ENCODE data around the gene MEIOSIN.
"Not testable (repeated sequence)": the region's sequence is repeated elsewhere in the genome, so short reads cannot be mapped to it uniquely, and the experiment has no call there.

The MEIOSIN gene

GRCh38 chr19:45728683-45729082 lies 4.6 kb upstream of the MEIOSIN start:
- not testable (repeated sequence) for DNase-seq

GRCh38 chr19:45729800-45730290 lies 3.4 kb upstream of the MEIOSIN start:
- peak; percentile 37 for DNase-seq

GRCh38 chr19:45730368-45731288 lies 2.6 kb upstream of the MEIOSIN start, which contains the start of gene FBXO46:
TSS of gene FBXO46 (minus strand) at chr19:45730896. CDS start at chr19:45713495, 17,401 bp downstream.
- peak; percentile 95 for DNase-seq

GRCh38 chr19:45739498-45740439 lies 6.5 kb downstream of the MEIOSIN start:
- no peak for DNase-seq

DNA sequence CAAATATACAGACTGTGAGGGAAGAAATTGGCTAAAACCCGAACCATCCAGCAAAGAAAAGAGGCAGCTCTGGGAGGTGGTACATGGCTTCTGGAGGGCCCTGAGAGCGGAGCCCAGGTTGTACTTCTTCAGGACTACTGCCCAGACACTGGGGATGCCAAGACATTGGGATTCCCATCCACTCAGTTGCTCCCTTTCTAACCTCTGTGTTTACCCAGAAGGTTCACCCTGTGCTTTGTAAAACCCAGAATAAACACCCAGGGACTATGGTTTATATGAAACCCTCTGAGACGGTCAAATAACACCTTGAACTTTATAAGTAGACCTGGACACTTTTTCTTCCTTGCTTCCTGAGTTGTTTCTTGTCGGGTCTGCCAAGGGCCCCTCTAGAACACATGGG lies 9.7 kb downstream of the MEIOSIN start:
- no peak for DNase-seq

- DNase-seq = no peak
These were observed 12.4 kb downstream of the MEIOSIN start for GRCh38 chr19:45745606-45746005.

DNA sequence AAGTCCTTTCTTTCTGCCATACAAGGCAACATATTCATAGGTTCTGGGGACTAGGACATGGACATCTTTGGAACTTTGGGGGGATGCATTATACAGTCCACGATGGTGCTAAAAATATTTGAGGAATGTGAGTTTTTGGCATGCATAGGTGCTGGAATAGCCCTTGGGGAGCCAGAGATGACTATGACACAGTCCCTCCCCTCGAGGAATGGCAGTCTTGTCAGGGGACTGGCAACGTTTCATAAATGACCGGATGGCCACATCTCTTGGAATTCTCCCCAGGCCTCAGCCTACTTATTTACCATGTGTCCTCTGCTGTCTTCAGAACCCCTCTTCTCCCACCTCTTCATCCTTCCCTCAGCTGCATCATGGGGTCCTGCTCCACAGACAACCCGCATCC lies 13.6 kb downstream of the MEIOSIN start:
- DNase-seq = no peak

DNA sequence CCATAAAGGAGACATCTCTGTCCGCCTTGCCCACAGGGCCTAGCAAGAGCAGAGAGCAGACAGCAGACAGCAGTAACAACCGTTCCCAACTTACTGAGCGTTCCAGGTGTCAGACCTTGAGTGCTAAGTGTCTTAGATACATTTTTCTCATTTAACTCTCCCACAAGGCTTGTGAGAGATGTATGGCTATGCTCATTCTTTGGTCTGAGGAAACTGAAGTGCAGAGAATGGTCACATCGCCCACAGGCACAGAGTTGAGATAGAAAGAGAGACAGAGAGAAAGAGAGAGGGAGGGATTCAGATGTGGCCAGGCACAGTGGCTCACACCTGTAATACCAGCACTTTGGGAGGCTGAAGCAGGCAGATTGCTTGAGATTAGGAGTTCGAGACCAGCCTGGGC lies 14.3 kb downstream of the MEIOSIN start:
- no peak for DNase-seq

- DNase-seq = not testable (repeated sequence)
These were observed 18.2 kb downstream of the MEIOSIN start for GRCh38 chr19:45751483-45751882.

DNA sequence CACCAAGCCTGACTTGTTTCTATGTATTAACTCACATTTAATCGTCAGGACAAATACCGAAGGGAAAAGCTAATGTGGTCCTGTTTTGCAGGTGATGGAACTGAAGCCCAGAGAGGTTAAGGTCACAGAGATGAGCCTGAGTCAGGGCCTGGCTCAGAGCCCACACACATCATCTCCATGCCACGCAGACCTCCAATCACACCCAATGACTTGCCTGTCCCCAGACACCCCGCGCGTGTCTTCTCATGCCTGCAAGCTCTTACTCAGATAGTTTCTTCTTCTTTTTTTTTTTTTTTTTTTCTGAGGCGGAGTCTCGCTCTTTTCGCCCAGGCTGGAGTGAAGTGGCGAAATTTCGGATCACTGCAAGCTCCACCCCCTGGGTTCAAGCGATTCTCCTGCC lies 19.4 kb downstream of the MEIOSIN start:
- no peak for DNase-seq

DNA sequence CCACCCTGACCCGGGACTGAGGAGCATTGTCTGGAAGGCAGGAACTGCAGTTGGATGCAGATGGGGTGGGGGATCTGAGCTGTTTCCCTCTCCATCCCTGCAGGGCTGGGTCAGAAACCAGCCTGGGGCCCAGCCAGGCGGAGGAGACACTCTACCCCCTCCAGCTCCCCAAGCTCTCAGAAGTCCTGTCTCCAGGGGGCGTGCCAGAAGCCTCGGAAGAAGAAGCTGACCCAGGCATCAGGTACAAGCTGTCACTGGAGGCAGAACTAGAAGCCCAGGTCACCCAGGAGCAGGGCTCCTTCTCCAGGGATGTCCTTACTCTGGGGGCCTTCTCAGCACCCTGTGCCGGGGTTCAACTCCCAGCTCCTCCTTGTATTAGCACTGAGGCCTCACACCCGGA lies 20.3 kb downstream of the MEIOSIN start:
- DNase-seq = no peak

DNA sequence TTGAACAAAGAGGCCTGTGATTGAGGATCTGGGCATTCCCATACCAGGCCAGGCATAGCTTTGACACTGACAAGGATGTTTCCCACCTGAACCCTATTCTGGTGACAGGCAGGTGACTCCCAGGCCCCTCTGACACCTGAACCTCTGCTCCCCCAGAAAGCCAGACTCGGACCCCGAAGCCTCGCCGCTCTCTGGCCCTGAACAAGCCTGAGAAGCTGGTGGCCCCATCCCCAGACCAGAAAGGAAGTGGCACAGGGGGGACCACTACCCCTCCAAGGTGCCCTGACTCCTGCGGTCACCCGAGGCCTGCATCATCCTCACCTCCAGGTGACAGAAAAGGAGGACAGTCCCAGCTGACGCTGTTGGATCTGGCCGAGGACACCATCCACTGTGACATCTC lies 21.1 kb downstream of the MEIOSIN start:
- no peak for DNase-seq

DNA sequence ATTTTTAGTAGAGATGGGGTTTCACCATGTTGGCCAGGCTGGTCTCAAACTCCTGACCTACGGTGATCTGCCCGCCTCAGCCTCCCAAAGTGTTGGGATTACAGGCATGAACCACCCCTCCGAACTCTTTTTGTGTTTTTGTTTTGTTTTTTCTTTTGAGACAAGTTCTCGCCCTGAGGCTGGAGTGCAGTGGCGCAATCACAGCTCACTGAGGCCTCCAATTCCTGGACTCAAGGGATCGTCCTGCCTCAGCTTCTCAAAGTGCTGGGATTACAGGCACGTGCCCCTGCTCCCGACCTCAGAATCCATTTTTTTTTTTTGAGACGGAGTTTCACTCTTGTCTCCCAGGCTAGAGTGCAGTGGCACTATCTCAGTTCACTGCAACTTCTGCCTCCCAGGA lies 24.5 kb downstream of the MEIOSIN start:
- DNase-seq = no peak

DNA sequence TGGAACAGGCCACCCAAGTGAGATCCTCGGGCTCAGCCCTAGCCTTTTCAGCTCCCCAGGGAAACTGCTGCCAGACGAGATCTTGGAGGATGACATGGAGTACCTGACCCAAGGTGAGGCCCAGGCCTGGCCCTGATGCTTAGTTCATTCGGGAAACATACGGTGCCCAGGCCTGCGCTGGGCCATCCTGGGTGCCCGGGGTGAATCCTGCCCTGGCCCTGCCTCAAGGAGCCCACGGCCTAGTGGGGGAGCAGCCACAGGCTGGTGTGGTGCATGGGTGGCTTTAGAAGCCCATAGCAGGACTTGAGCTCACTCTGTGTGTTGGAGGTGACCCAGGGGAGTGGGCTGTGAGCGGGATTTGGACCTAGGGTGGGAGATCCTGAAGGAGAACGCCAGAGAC lies 25.7 kb downstream of the MEIOSIN start:
- no peak for DNase-seq

GRCh38 chr19:45761714-45762113 lies 28.5 kb downstream of the MEIOSIN start:
- DNase-seq = no peak

- DNase-seq = no peak
These were observed 29.8 kb downstream of the MEIOSIN start for GRCh38 chr19:45762870-45763631.

DNA sequence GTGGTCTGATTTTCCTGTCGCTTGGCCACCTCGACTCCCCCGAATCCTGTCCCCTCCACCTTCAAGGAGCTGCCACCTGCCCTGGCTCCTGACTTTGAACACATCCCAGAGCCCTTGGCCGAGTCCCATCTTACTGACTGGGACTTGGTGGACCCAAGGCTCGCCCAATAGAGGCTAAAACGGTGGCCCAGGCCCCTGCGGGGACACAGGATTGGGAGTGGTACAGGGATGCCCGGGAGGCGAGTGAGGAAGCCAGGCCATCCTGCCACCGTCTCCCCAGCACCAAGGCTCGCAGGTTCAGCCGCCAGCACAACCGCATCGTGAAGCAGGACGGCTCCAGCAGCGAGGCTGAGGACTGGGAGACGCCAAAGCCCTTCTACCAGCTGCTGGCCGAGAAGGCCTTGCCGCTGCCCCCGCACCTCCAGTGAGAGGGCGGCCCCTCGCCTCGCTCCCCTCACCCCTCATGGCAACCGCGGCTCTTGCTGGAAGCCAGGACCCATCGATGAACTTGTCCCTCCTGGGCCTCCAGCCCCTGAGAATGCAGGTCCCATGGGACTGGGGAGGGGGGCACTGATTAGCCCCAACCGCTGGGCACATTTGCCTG lies 30.6 kb downstream of the MEIOSIN start:
- DNase-seq = no peak

DNA sequence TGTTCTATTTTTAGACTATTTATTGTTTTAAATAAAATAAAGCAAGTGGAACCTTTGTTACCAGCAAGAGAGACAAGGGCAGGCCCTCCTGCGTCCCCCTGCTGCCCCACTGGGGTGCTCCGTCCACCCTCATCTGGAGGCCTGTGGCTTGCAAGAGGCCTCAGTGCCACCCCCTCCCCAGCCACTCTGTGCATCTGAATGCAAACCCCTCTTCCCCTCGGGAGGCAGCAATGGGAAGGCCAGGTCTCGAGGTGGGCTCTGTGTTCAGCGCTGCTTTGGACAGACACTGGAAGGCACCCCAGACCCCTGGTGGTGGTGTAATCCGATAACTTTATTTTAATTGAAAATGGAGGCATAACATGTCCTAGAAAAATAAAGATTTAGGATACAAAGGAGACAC lies 31.2 kb downstream of the MEIOSIN start:
- no peak for DNase-seq

DNA sequence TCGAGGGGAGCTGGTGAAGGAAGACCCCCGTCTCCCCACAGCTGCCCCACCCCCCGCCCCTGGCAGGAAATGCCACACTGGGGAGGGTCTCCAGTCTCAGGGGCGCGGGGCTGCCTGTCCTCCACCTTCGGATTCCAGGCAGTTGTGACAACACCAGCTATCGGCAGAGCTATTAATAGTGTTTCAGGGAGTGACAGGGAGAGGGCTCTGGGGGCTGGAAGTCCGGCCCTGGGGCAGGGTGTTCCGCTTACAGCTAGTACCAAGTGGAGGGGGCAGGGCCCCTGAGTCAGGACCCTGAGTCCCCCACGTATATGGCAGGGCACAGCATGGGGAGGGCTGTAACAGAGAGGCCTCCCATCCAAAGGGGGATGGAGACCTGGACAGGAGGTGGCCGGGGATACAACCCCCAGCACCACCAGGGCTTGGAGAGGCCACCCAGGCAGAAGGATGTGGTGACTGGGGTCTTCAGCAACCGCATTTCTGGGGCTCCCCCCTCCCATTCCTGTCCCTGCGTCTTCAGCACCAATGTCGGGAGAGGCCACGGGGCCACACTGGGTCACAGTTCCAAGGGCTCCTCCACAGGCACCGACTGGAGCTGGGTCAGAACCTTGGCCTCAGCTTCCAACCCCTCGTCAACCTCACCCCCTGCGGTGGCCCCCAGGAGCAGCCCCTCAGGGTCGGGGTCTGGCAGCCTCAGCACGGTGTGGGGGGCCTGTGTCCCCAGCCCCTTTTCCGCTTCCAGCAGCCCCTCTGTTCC lies 31.9 kb downstream of the MEIOSIN start:
- DNase-seq = no peak

GRCh38 chr19:45765702-45766295 lies 32.6 kb downstream of the MEIOSIN start:
- no peak for DNase-seq

- DNase-seq = no peak
These were observed 33.1 kb downstream of the MEIOSIN start for GRCh38 chr19:45766296-45766868.

All from activated naive CD4-positive, alpha-beta T cell treated with Interleukin-2 at 50 U/mL for 16 hours (primary cell).